Heart left ventricle (tissue), 16 donors: ENCODE measurements around the gene YPEL2. TPM values are rescaled to one million over a fixed set of nuclear protein-coding genes. Genes with fewer than 3 reads are reported as not detected.

Experiments used
- ATAC-seq, 4 donors: fragments of 200-7000 bp; cut with Tn5 transposase; one replicate each; pipeline ENCODE4 v1.9.1; 2020 to 2022; ENCODE audit warnings: moderate library complexity in 4 of 4, mild to moderate bottlenecking in 3 of 4, moderate number of reproducible peaks in 1 of 4
- DNase-seq, 5 donors: peaks; one replicate each; pipeline ENCODE4 v3.0.0-alpha.2; 2020
- H3K27ac ChIP-seq, 12 donors: fragments of 200-600 bp; sonication (generic) in 4 of 12; one replicate each; pipeline versions ENCODE4 v1.5.0 to v1.8.0; 2016 to 2022; ENCODE audit warnings: mild to moderate bottlenecking in 2 of 12
- H3K27me3 ChIP-seq, 9 donors: fragments of 200-600 bp; sonication (generic) in 2 of 9; one replicate each; pipeline versions ENCODE4 v1.5.1 to v1.8.0; 2016 to 2022; ENCODE audit warnings: mild to moderate bottlenecking in 3 of 9
- H3K36me3 ChIP-seq, 9 donors: fragments of 200-600 bp; sonication (generic) in 2 of 9; one replicate each; pipeline versions ENCODE4 v1.5.0 to v1.8.0; 2018 to 2022; ENCODE audit warnings: mild to moderate bottlenecking in 2 of 9
- H3K4me1 ChIP-seq, 12 donors: fragments of 200-600 bp; sonication (generic) in 4 of 12; one replicate each; pipeline versions ENCODE4 v1.5.0 to v1.8.0; 2016 to 2022; ENCODE audit warnings: mild to moderate bottlenecking in 3 of 12
- H3K4me3 ChIP-seq, 12 donors: fragments of 200-600 bp; sonication (generic) in 4 of 12; one replicate each; pipeline versions ENCODE4 v1.5.0 to v1.8.0; 2017 to 2022; ENCODE audit warnings: mild to moderate bottlenecking in 9 of 12, moderate library complexity in 4 of 12
- H3K9me3 ChIP-seq, 12 donors: fragments of 200-600 bp; sonication (generic) in 4 of 12; one replicate each; pipeline versions ENCODE4 v1.5.0 to v1.8.0; 2016 to 2022; ENCODE audit warnings: mild to moderate bottlenecking in 1 of 12
- POLR2A ChIP-seq, 2 donors: fragments of 450-650 bp; IDR thresholded peaks; one replicate each; pipeline ENCODE4 v1.6.1; 2017; ENCODE audit warnings: antibody characterized with exemption in 2 of 2, mild to moderate bottlenecking in 2 of 2, moderate library complexity in 2 of 2
- WGBS, 4 donors: extraction: QIAGEN DNeasy Blood & Tissue Kit in 2 of 4; methylation state at CpG; one replicate each; pipeline versions ENCODE4 v1.1.5 to v1.1.7; 2013 to 2018; 5-methylcytosine and 5-hydroxymethylcytosine counted together
- intact Hi-C, 10 donors: fragments of 100-400 bp; cut with DNase I; formaldehyde crosslinking; loops; one replicate each; pipeline versions ENCODE4 v1.11.1 to v1.14.2; 2022
- polyA plus RNA-seq, 2 donors: library from polyadenylated mRNA; stranded (reverse); fragments of 200-250 nt; gene quantifications; one replicate each; pipeline ENCODE4 v1.2.3, GENCODE V29; 2013
- total RNA-seq, 9 donors: library from RNA; depleted of rRNA in 2 of 9; stranded (reverse); fragments of >200 nt in 2 of 9; fragmentation: NEBNext Ultra II Directional in 3 of 9; extraction: Animal tissue kit (Norgen Biotek cat#: 25700) in 3 of 9; gene quantifications; one replicate each; pipeline versions ENCODE4 v1.1.0 to v1.2.4, GENCODE V29; 2016 to 2023
- TF ChIP-seq, protein P1 (sequence below), 12 donors: fragments of 200-600 bp; sonication (generic) in 4 of 12; IDR thresholded peaks; one replicate each; pipeline versions ENCODE4 v1.5.0 to v1.8.0; 2018 to 2022; ENCODE audit warnings: antibody characterized with exemption in 12 of 12, mild to moderate bottlenecking in 5 of 12
- donor health status: ischemic (EF 13 %, LVEDD 7.1; RV severe dilation, severe dysfunction).
- donor health status: healthy with polysubstance abuse.
- donor health status: DM: no; HTN: yes; CAD: no.
- donor health status: DM: no; HTN: no; CAD: no.
- donor health status: ischemic (EF 25% LVEDD 6.9; RV normal size, moderate dysfunction).
- donor health status: ischemic (EF 25% LVEDD 5.7; RV mildly dilated, moderate dysfunction).
- donor health status: healthy.
- donor health status: DM: yes; HTN: yes; CAD: no.
- donor health status: ischemic (EF 35%, LVEDD 5.7; RV mildly dilated, moderate dysfunction).
- donor health status: nonischemic (EF 11% LVEDD 7.7; RV severe dilation, severe dysfunction).
- donor health status: DM: yes; HTN: yes; CAD: no.
- donor health status: PGD.
- donor health status: ischemic (EF 29% LVEDD 5.4; RV normal size, mild dysfunction).
- donor health status: nonischemic (EF 23%, LVEDD 6.1; RV moderate dilation, normal function).

Gene YPEL2
- total and polyA plus RNA-seq, 11 donors = 11.6 to 65.5 (median 33.9) TPM

DNA sequence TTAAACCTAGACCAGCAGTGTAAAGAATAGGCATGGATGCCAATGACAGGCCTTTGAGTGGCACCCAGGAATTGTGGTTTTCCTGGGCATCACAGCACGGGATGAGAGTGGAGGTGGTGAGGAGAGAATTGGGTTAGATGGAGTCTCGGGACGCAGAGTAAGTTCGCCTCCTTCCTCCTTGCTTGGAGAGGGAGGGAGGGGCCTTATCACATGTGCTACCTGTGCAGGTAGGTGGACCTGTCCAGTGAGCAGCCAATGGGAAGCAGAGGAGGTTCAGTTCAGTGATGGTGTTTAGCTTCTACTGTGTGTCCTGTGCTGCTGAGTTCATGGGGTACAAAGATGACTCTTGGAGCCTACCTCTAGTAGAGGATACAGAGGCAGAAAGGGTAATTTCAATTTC lies 14.9 kb downstream of the YPEL2 start:
- H3K4me3 ChIP-seq = no peak overlapping the region
- no peaks in the 10 kb centered on the region for H3K27me3 ChIP-seq
- 88 to 93% (median 90%) methylated on average over 4 of the region's 4 CpGs for WGBS, 4 donors
- H3K36me3 ChIP-seq = peaks cover 0 to 8% (median 0%) of the 10 kb centered on the region in 9 donors
- DNase-seq (no peak), ATAC-seq (no peak)
- H3K4me1 ChIP-seq = peaks cover 6 to 95% (median 86%) of the 10 kb centered on the region in 12 donors
- TF ChIP-seq, protein P1, sequence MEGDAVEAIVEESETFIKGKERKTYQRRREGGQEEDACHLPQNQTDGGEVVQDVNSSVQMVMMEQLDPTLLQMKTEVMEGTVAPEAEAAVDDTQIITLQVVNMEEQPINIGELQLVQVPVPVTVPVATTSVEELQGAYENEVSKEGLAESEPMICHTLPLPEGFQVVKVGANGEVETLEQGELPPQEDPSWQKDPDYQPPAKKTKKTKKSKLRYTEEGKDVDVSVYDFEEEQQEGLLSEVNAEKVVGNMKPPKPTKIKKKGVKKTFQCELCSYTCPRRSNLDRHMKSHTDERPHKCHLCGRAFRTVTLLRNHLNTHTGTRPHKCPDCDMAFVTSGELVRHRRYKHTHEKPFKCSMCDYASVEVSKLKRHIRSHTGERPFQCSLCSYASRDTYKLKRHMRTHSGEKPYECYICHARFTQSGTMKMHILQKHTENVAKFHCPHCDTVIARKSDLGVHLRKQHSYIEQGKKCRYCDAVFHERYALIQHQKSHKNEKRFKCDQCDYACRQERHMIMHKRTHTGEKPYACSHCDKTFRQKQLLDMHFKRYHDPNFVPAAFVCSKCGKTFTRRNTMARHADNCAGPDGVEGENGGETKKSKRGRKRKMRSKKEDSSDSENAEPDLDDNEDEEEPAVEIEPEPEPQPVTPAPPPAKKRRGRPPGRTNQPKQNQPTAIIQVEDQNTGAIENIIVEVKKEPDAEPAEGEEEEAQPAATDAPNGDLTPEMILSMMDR (IDR thresholded peaks at IDR 0.05) = no peak
- no peak for TF ChIP-seq POLR2A (IDR thresholded peaks at IDR 0.05)
- intact Hi-C loops = no loop called here
- no peak overlapping the region for H3K27ac ChIP-seq
- H3K9me3 ChIP-seq = no peaks in the 10 kb centered on the region

DNA sequence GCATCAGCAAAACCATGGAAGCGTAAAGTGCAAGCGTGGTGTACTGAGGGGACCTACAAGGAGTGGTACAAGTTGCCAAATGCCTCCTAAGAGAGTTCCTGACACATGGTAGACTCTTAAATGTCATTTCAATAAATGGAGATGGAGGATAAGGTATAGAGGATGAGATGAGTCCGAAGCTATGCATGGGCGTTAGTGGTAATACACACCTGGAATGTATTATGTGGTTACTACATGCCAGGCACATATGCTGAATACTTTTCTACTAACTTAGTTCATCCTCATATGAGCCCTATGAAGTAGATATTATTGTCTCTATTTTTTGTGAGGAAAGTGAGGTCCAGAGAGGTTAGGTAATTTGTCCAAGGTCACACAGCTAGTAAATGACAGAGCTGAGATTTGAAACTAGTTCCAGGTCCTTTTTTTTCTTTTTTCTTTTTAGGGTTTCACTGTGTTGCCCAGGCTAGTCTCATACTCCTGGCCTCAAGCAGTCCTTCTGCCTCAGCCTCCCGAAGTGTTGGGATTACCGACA lies 15.5 kb downstream of the YPEL2 start:
- DNase-seq (no peak), ATAC-seq (no peak)
- H3K4me1 ChIP-seq = peaks cover 5 to 95% (median 86%) of the 10 kb centered on the region in 12 donors
- no peaks in the 10 kb centered on the region for H3K9me3 ChIP-seq
- H3K27ac ChIP-seq = peak overlapping the region in 2 of 12 donors; percentile 6 to 17
- no peak overlapping the region for H3K4me3 ChIP-seq
- intact Hi-C loops = no loop called here
- H3K27me3 ChIP-seq = no peaks in the 10 kb centered on the region
- TF ChIP-seq, protein P1 (IDR thresholded peaks at IDR 0.05) = no peak
- no peak for TF ChIP-seq POLR2A (IDR thresholded peaks at IDR 0.05)
- H3K36me3 ChIP-seq = peaks cover 0 to 8% (median 0%) of the 10 kb centered on the region in 9 donors
- WGBS, 4 donors = 92 to 97% (median 97%) methylated on average over 6 of the region's 6 CpGs

DNA sequence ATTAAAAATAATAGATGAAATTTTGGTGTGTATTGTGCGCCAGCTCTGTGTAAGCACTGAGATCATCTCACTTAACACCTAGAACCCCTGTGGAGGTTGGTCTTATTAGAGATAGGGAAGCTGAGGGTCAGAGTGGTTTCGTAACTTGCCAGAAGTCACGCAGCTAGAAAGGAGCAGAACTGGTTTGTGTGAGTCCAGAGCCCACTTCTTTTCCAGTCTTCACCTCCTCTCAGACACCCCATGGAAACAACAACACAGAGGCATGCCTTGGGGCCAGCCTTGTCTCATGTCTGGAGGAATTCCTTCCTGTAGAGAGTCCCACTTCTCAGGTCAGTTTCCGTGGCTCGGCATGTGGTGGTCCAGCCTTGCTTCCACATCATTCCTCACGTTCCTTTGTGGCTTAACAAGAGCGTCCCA lies 16.5 kb downstream of the YPEL2 start:
- no peak for DNase-seq
- no peak for TF ChIP-seq POLR2A (IDR thresholded peaks at IDR 0.05)
- TF ChIP-seq, protein P1 (IDR thresholded peaks at IDR 0.05) = no peak
- no peak overlapping the region for H3K4me3 ChIP-seq
- no peak for ATAC-seq
- 53 to 65% (median 63%) methylated on average over 7 of the region's 7 CpGs for WGBS, 4 donors
- H3K27ac ChIP-seq = peak overlapping the region in 3 of 12 donors; percentile 1 to 48 (median 12)
- H3K27me3 ChIP-seq = no peaks in the 10 kb centered on the region
- H3K36me3 ChIP-seq = peaks cover 0 to 9% (median 0%) of the 10 kb centered on the region in 9 donors
- no peaks in the 10 kb centered on the region for H3K9me3 ChIP-seq
- peaks cover 2 to 95% (median 86%) of the 10 kb centered on the region in 12 donors for H3K4me1 ChIP-seq
- intact Hi-C loops = no loop called here

DNA sequence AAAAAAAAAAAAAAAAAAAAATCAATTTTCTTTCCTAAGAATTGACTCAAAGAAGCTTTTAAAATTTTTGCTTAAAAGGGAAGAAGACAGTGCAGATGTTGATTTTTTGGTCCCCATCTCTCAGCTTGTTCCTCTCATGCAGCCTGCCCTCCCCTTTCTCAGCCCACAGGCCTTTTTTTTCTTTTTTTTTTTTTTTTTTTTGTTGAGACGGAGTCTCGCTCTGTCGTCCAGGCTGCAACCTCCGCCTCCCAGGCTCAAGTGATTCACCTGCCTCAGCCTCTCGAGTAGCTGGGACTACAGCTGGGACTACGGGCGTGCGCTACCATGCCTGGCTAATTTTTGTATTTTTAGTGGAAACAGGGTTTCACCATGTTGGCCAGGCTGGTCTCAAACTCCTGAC lies 17.7 kb downstream of the YPEL2 start:
- no peak overlapping the region for H3K4me3 ChIP-seq
- H3K27me3 ChIP-seq = no peaks in the 10 kb centered on the region
- peaks cover 0 to 21% (median 10%) of the 10 kb centered on the region in 9 donors for H3K36me3 ChIP-seq
- H3K4me1 ChIP-seq = peaks cover 2 to 96% (median 87%) of the 10 kb centered on the region in 12 donors
- 67 to 75% (median 72%) methylated on average over 8 of the region's 8 CpGs for WGBS, 4 donors
- ATAC-seq (no peak), DNase-seq (no peak)
- intact Hi-C loops = no loop called here
- peak overlapping the region in 2 of 12 donors; percentile 24 to 56 for H3K27ac ChIP-seq
- no peak for TF ChIP-seq POLR2A (IDR thresholded peaks at IDR 0.05)
- TF ChIP-seq, protein P1 (IDR thresholded peaks at IDR 0.05) = no peak
- H3K9me3 ChIP-seq = no peaks in the 10 kb centered on the region
